OCI-LY1 (cell line): ENCODE results near the gene CRYBB2.

Experiments used
- H2AFZ ChIP-seq: fragments of 200-600 bp; sonication (generic), shearing (Covaris generic); 2 replicates; pipeline ENCODE4 v1.6.0; 2014; ENCODE audit warnings: antibody characterized with exemption, mild to moderate bottlenecking, low read length
- H3F3A ChIP-seq: fragments of 200-600 bp; sonication (generic), shearing (Covaris generic); 2 replicates; pipeline ENCODE4 v1.6.0; 2014; ENCODE audit warnings: mild to moderate bottlenecking, antibody characterized with exemption, low read length, moderate library complexity; ENCODE audit not compliant: insufficient read depth
- H3K27ac ChIP-seq: fragments of 200-600 bp; sonication (generic); 2 replicates; pipeline ENCODE4 v1.5.1; 2014; ENCODE audit warnings: low read length, mixed run types, mild to moderate bottlenecking, low read depth; ENCODE audit not compliant: poor library complexity, severe bottlenecking
- H3K27me3 ChIP-seq: fragments of 200-600 bp; sonication (generic); 2 replicates; pipeline ENCODE4 v1.6.0; 2014; ENCODE audit warnings: antibody characterized with exemption, mild to moderate bottlenecking, low read length, moderate library complexity; ENCODE audit not compliant: insufficient read depth
- H3K36me3 ChIP-seq: fragments of 200-600 bp; sonication (generic); 2 replicates; pipeline ENCODE4 v1.6.1; 2014; ENCODE audit warnings: mild to moderate bottlenecking, antibody characterized with exemption, low read length, moderate library complexity, mixed read lengths; ENCODE audit not compliant: insufficient read depth
- H3K4me1 ChIP-seq: fragments of 200-600 bp; sonication (generic); 2 replicates; pipeline ENCODE4 v1.5.1; 2014; ENCODE audit warnings: mild to moderate bottlenecking, low read length, moderate library complexity; ENCODE audit not compliant: insufficient read depth, severe bottlenecking
- H3K4me2 ChIP-seq: fragments of 200-600 bp; sonication (generic), shearing (Covaris generic); 2 replicates; pipeline ENCODE4 v1.6.1; 2014; ENCODE audit warnings: low read length
- H3K4me3 ChIP-seq: fragments of 200-600 bp; sonication (generic); 2 replicates; pipeline ENCODE4 v1.5.1; 2014; ENCODE audit warnings: low read length, low read depth, mild to moderate bottlenecking, mixed read lengths; ENCODE audit not compliant: poor library complexity, severe bottlenecking
- H3K79me2 ChIP-seq: fragments of 200-600 bp; shearing (Covaris generic); 2 replicates; pipeline ENCODE4 v1.6.1; 2016; ENCODE audit warnings: mixed run types, low read length, mixed read lengths; ENCODE audit not compliant: insufficient read depth
- H3K9ac ChIP-seq: fragments of 200-600 bp; sonication (generic), shearing (Covaris generic); 2 replicates; pipeline ENCODE4 v1.6.1; 2014; ENCODE audit warnings: mild to moderate bottlenecking, low read length, mixed read lengths
- H3K9me2 ChIP-seq: fragments of 200-600 bp; sonication (generic), shearing (Covaris generic); 2 replicates; pipeline ENCODE4 v1.6.1; 2014; ENCODE audit warnings: low read depth, mild to moderate bottlenecking, low read length, mixed read lengths
- H3K9me3 ChIP-seq: fragments of 200-600 bp; shearing (Covaris generic); 2 replicates; pipeline ENCODE4 v1.6.1; 2014; ENCODE audit warnings: low read length, mixed read lengths
- H4K20me1 ChIP-seq: fragments of 200-600 bp; sonication (generic), shearing (Covaris generic); 2 replicates; pipeline ENCODE4 v1.6.0; 2016; ENCODE audit warnings: mild to moderate bottlenecking, low read length; ENCODE audit not compliant: insufficient read depth
- CTCF ChIP-seq: fragments of 200-600 bp; sonication (generic), shearing (Covaris generic); IDR thresholded peaks from 2 replicates; pipeline ENCODE4 v1.5.1; 2017; ENCODE audit warnings: mild to moderate bottlenecking, antibody characterized with exemption, low read length, moderate library complexity, mixed read lengths
- EZH2 ChIP-seq: fragments of 200-600 bp; sonication (generic), shearing (Covaris generic); IDR thresholded peaks from 2 replicates; pipeline ENCODE4 v1.8.0; 2017; ENCODE audit warnings: borderline replicate concordance, mixed run types, mild to moderate bottlenecking, antibody characterized with exemption, low read length, moderate library complexity, mixed read lengths

Gene CRYBB2

GRCh38 chr22:25174156-25174887, 45.1 kb upstream of the CRYBB2 start:
- TF ChIP-seq EZH2: no peak
- no peak for TF ChIP-seq CTCF
- Histone ChIP-seq H3K36me3 (no peaks in the 10 kb centered on the region), H3K9ac (no peak overlapping the region), H4K20me1 (no peaks in the 10 kb centered on the region), H3K79me2 (no peaks in the 10 kb centered on the region), H3K27me3 (no peaks in the 10 kb centered on the region), H3K27ac (no peak overlapping the region), H3K9me2 (no peaks in the 10 kb centered on the region), H3K4me3 (no peak overlapping the region), H3K4me2 (no peak overlapping the region), H2AFZ (no peak overlapping the region), H3K4me1 (no peaks in the 10 kb centered on the region), H3K9me3 (no peaks in the 10 kb centered on the region), H3F3A (no peaks in the 10 kb centered on the region)

- no peak overlapping the region for H2AFZ ChIP-seq
- no peak overlapping the region for H3K4me2 ChIP-seq
- H3K9ac ChIP-seq: no peak overlapping the region
- H4K20me1 ChIP-seq: no peaks in the 10 kb centered on the region
- no peaks in the 10 kb centered on the region for H3F3A ChIP-seq
- no peaks in the 10 kb centered on the region for H3K79me2 ChIP-seq
- H3K9me2 ChIP-seq: no peaks in the 10 kb centered on the region
- no peak overlapping the region for H3K27ac ChIP-seq
- no peak overlapping the region for H3K4me3 ChIP-seq
- H3K27me3 ChIP-seq: no peaks in the 10 kb centered on the region
- no peaks in the 10 kb centered on the region for H3K9me3 ChIP-seq
- H3K36me3 ChIP-seq: no peaks in the 10 kb centered on the region
- H3K4me1 ChIP-seq: no peaks in the 10 kb centered on the region
- no peak for TF ChIP-seq EZH2
- TF ChIP-seq CTCF: no peak
Observed at GRCh38 chr22:25174888-25175411, 44.5 kb upstream of the CRYBB2 start.

- Histone ChIP-seq H3K9ac (no peak overlapping the region), H3K4me2 (no peak overlapping the region), H4K20me1 (no peaks in the 10 kb centered on the region), H3K9me3 (no peaks in the 10 kb centered on the region), H3K79me2 (no peaks in the 10 kb centered on the region), H3K4me3 (no peak overlapping the region), H3K9me2 (no peaks in the 10 kb centered on the region), H3F3A (no peaks in the 10 kb centered on the region), H3K27me3 (no peaks in the 10 kb centered on the region), H3K36me3 (no peaks in the 10 kb centered on the region), H3K27ac (no peak overlapping the region), H3K4me1 (no peaks in the 10 kb centered on the region), H2AFZ (no peak overlapping the region)
- no peak for TF ChIP-seq EZH2
- no peak for TF ChIP-seq CTCF
Observed at GRCh38 chr22:25176175-25176574, 43.3 kb upstream of the CRYBB2 start.
